Sigmoid colon (tissue), 7 donors: ENCODE measurements around the gene RDH11. TPM values are rescaled to one million over a fixed set of nuclear protein-coding genes. Genes with fewer than 3 reads are reported as not detected.

Experiments
- DNase-seq: peaks from one replicate; pipeline ENCODE4 v3.0.0-alpha.2; 2019
- H3K27ac ChIP-seq, 4 donors: fragments of 200-600 bp; sonication (generic); one replicate each; pipeline ENCODE4 v1.5.1; 2016 to 2019; ENCODE audit warnings: mild to moderate bottlenecking in 1 of 4
- H3K27me3 ChIP-seq, 3 donors: fragments of 200-600 bp; sonication (generic); one replicate each; pipeline ENCODE4 v1.5.1; 2019; ENCODE audit warnings: mild to moderate bottlenecking in 1 of 3
- H3K36me3 ChIP-seq, 4 donors: fragments of 200-600 bp; sonication (generic); one replicate each; pipeline ENCODE4 v1.5.1; 2016 to 2019
- H3K4me1 ChIP-seq, 4 donors: fragments of 200-600 bp; sonication (generic); one replicate each; pipeline ENCODE4 v1.5.1; 2017 to 2019
- H3K4me3 ChIP-seq, 4 donors: fragments of 200-600 bp; sonication (generic); one replicate each; pipeline ENCODE4 v1.5.1; 2017 to 2019; ENCODE audit warnings: mild to moderate bottlenecking in 2 of 4, moderate library complexity in 1 of 4
- H3K9me3 ChIP-seq, 4 donors: fragments of 200-600 bp in 3 of 4; sonication (generic) in 3 of 4; one replicate each; pipeline versions ENCODE4 v1.5.1 to v1.6.1; 2013 to 2019
- EP300 ChIP-seq, 4 donors: sonication (generic); formaldehyde crosslinking; IDR thresholded peaks; one replicate each; pipeline ENCODE4 v1.6.1; 2017; ENCODE audit warnings: antibody characterized with exemption in 4 of 4
- POLR2A ChIP-seq, 2 donors: fragments of 450-650 bp; IDR thresholded peaks; one replicate each; pipeline ENCODE4 v1.6.1; 2016; ENCODE audit warnings: antibody characterized with exemption in 2 of 2, mild to moderate bottlenecking in 2 of 2, moderate library complexity in 2 of 2
- POLR2AphosphoS5 ChIP-seq, 4 donors: sonication (generic); formaldehyde crosslinking; IDR thresholded peaks; one replicate each; pipeline ENCODE4 v1.6.1; 2017; ENCODE audit warnings: antibody characterized with exemption in 4 of 4
- WGBS, 2 donors: extraction: QIAGEN DNeasy Blood & Tissue Kit; methylation state at CpG; one replicate each; pipeline ENCODE4 v1.1.7; 2013; 5-methylcytosine and 5-hydroxymethylcytosine counted together
- intact Hi-C: fragments of 100-400 bp; cut with DNase I; formaldehyde crosslinking; loops from one replicate; pipeline ENCODE4 v1.15.1; 2023
- polyA plus RNA-seq, 3 donors: library from polyadenylated mRNA; stranded (reverse); fragments of 200-250 nt; gene quantifications; one replicate each; pipeline ENCODE4 v1.2.3, GENCODE V29; 2013
- total RNA-seq, 4 donors: library from RNA; depleted of rRNA; stranded (reverse); fragments of >200 nt; gene quantifications; one replicate each; pipeline ENCODE4 v1.1.0, GENCODE V29; 2016
- TF ChIP-seq, protein P1 (sequence below), 4 experiments: fragments of 450-650 bp in 3 of 4; fragments of 200-600 bp in 1 of 4; IDR thresholded peaks; one replicate each; pipeline ENCODE4 v1.5.1; 2016 to 2019; ENCODE audit warnings: antibody characterized with exemption in 4 of 4, mild to moderate bottlenecking in 3 of 4, moderate library complexity in 2 of 4
- donor health status: healthy with polysubstance abuse.
- donor health status: Bipolar disorder and iron deficiency.
- donor health status: healthy.

RDH11 gene, protein sequence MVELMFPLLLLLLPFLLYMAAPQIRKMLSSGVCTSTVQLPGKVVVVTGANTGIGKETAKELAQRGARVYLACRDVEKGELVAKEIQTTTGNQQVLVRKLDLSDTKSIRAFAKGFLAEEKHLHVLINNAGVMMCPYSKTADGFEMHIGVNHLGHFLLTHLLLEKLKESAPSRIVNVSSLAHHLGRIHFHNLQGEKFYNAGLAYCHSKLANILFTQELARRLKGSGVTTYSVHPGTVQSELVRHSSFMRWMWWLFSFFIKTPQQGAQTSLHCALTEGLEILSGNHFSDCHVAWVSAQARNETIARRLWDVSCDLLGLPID
- total RNA-seq = 10 to 100 TPM; 24.7 to 49.0 (median 38.5) TPM
- polyA plus RNA-seq = 10 to 100 TPM in 2 of 3 donors, 1 to 10 TPM in 1; 4.2 to 58.5 (median 14.6) TPM

DNA sequence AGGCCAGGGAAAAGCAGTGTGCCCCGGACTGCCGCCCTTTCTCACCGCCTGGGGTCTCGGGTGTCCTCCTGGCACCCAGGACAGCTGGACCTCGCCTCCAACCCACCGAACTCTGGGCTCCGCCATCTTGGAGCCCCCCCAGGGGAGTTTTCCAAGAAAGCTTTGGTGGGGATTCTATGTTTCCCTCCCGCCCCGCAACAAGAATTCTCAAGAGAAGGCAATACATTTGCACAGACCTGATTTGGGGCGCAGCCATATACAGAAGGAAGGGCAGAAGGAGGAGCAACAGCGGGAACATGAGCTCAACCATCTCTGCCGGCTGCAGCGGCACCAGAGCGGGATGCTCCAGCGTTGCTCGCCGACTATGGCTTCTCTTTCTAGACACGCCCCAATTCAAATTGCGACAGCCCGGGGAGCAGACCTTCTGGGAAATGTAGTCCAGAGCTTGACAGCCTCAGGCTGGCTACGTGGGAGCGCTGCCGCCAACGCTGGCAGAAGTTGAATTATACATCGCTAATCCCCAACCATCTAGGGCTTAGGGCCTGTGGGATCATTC is at the start of gene RDH11:
RDH11 (minus strand) TSS at position 371 of the 556 bp plus-strand sequence; CDS start at position 310, 61 bp downstream.
- peak; percentile 93 for DNase-seq
- 0% methylated on average over 25 of the region's 25 CpGs for WGBS, 2 donors
- Histone ChIP-seq H3K4me1 (peaks cover 4 to 23% (median 17%) of the 10 kb centered on the region in 4 donors), H3K27ac (peak within 1 kb of the TSS; percentile 81 to 90 (median 86)), H3K4me3 (peak within 1 kb of the TSS; percentile 85 to 95 (median 89)), H3K9me3 (no peaks in the 10 kb centered on the region), H3K27me3 (no peaks in the 10 kb centered on the region), H3K36me3 (peaks cover 0 to 20% (median 2%) of the 10 kb centered on the region in 4 donors)
- intact Hi-C loops = loop anchor here (1.0 to 5.0 kb wide), 2 partner anchors 20 to 93 kb away; partner anchors contain the start of gene PIGH
- no peak for TF ChIP-seq EP300 (IDR thresholded peaks at IDR 0.05)
- TF ChIP-seq, protein P1, sequence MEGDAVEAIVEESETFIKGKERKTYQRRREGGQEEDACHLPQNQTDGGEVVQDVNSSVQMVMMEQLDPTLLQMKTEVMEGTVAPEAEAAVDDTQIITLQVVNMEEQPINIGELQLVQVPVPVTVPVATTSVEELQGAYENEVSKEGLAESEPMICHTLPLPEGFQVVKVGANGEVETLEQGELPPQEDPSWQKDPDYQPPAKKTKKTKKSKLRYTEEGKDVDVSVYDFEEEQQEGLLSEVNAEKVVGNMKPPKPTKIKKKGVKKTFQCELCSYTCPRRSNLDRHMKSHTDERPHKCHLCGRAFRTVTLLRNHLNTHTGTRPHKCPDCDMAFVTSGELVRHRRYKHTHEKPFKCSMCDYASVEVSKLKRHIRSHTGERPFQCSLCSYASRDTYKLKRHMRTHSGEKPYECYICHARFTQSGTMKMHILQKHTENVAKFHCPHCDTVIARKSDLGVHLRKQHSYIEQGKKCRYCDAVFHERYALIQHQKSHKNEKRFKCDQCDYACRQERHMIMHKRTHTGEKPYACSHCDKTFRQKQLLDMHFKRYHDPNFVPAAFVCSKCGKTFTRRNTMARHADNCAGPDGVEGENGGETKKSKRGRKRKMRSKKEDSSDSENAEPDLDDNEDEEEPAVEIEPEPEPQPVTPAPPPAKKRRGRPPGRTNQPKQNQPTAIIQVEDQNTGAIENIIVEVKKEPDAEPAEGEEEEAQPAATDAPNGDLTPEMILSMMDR (IDR thresholded peaks at IDR 0.05) = no peak
- TF ChIP-seq POLR2A (IDR thresholded peaks at IDR 0.05) = peak; percentile 90 to 91
- peak; percentile 90 to 97 (median 96) for TF ChIP-seq POLR2AphosphoS5 (IDR thresholded peaks at IDR 0.05)

DNA sequence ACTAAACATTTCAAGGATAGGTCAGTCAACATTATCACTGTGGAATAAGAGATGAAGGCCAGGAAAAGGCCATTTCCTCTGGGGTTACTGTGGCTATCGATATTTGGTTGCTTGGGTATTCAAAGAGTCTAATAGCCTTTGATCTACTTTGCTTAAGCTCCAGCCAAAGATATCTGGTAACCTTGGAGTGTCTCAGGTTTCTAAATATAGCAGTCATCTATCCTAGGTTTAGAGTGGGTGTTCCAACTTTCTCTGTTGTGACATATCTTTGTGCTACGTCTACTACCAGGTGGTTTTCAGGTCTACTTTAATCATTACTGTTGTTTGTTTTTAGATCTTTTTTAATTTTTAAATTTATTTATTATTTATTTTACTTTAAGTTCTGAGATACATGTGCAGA is 48.5 kb upstream of the RDH11 start:
- no peak for TF ChIP-seq EP300 (IDR thresholded peaks at IDR 0.05)
- no peak for TF ChIP-seq POLR2A (IDR thresholded peaks at IDR 0.05)
- TF ChIP-seq, protein P1 (IDR thresholded peaks at IDR 0.05) = no peak
- no peak for TF ChIP-seq POLR2AphosphoS5 (IDR thresholded peaks at IDR 0.05)
- no peak for DNase-seq
- Histone ChIP-seq H3K4me3 (no peak overlapping the region), H3K36me3 (peaks cover 0 to 31% (median 6%) of the 10 kb centered on the region in 4 donors), H3K27me3 (no peaks in the 10 kb centered on the region), H3K9me3 (no peaks in the 10 kb centered on the region), H3K4me1 (no peaks in the 10 kb centered on the region), H3K27ac (no peak overlapping the region)
- intact Hi-C loops = no loop called here
- 82 to 91% methylated on average over 2 of the region's 2 CpGs for WGBS, 2 donors

DNA sequence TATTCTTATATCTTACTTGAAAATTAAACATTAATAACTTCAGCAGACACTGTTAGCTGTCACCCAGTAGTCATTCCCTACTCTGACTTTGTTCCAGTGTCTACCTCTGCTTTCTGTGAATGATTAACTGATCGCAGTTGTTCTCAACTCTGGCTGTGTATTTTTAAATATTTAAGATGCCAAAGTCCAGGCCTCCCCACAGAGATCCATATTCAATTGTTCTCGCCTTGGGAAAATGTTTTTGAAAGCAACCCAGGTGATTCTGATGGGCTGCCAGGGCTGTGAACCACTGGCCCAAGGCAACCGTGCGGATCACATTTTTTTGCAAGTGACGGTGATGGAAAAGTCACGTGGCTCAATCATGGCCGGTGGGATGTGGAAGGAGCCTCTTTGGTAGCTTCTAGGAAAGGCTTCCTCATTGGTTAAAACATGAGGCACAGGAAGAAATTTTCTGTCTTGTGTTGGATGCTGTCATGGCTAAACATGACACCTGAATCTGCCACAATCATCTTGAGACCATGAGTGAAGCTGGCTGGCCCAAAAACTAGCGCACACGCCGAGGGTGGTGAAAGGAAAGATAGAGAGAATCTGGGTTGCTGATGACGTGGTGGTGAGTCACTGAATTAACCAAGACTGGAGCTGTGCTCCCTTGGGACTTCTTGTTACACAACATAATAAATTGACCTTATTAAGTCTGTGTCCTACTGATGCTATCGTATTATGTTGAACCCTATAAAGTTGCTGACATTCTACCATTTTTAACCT is 43.4 kb upstream of the RDH11 start:
- H3K4me1 ChIP-seq = no peaks in the 10 kb centered on the region
- no peak overlapping the region for H3K4me3 ChIP-seq
- TF ChIP-seq POLR2AphosphoS5 (IDR thresholded peaks at IDR 0.05) = peak; percentile 15 to 58 (median 36)
- TF ChIP-seq, protein P1 (IDR thresholded peaks at IDR 0.05) = no peak
- intact Hi-C loops = no loop called here
- H3K27me3 ChIP-seq = no peaks in the 10 kb centered on the region
- no peak overlapping the region for H3K27ac ChIP-seq
- 22 to 60% methylated on average over 12 of the region's 12 CpGs for WGBS, 2 donors
- peak; percentile 89 for DNase-seq
- H3K36me3 ChIP-seq = no peaks in the 10 kb centered on the region
- H3K9me3 ChIP-seq = no peaks in the 10 kb centered on the region

DNA sequence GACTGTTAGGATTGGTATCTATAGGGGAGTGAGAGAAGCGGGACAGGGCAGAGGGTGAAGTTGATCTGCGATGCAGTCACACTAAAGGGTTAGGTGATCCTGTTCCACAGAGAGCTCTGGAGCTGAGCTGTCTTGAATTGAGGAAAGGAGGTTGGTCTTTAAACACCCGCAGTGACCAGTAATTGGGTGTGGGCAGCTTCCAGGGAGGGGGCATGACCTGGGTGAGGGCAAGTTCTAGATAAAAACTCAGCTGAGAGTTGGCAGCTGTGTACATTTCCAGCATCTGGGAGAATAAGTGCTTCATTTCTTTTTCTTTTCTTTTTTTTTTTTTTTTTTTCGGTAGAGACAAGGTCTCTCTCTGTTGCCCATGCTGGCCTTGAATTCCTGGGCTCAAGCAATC is 41.2 kb upstream of the RDH11 start:
- Histone ChIP-seq H3K36me3 (no peaks in the 10 kb centered on the region), H3K4me3 (no peak overlapping the region), H3K27ac (no peak overlapping the region), H3K27me3 (no peaks in the 10 kb centered on the region), H3K4me1 (no peaks in the 10 kb centered on the region), H3K9me3 (no peaks in the 10 kb centered on the region)
- TF ChIP-seq EP300 (IDR thresholded peaks at IDR 0.05) = no peak
- TF ChIP-seq POLR2A (IDR thresholded peaks at IDR 0.05) = no peak
- TF ChIP-seq, protein P1 (IDR thresholded peaks at IDR 0.05) = no peak
- no peak for TF ChIP-seq POLR2AphosphoS5 (IDR thresholded peaks at IDR 0.05)
- WGBS, 2 donors = 51 to 83% methylated on average over 4 of the region's 4 CpGs
- DNase-seq = no peak
- intact Hi-C loops = no loop called here
